GM10847 (cell line): ENCODE data around the gene TAF11L9.
"Not testable (repeated sequence)": the region's sequence is repeated elsewhere in the genome, so short reads cannot be mapped to it uniquely, and the experiment has no call there.

Source experiments
- POLR2A ChIP-seq: IDR thresholded peaks from 2 replicates; pipeline ENCODE4 v1.6.1; 2011; ENCODE audit not compliant: insufficient read length; ENCODE audit errors: extremely low read depth

Gene TAF11L9

GRCh38 chr5:17594255-17594654 lies at the start of gene TAF11L9:
Gene TAF11L9 (minus strand): TSS chr5:17594394.
- not testable (repeated sequence) for TF ChIP-seq POLR2A

GRCh38 chr5:17634160-17634559 lies 40.0 kb upstream of the TAF11L9 start, which contains the start of gene TAF11L14:
Gene TAF11L14 (plus strand): TSS chr5:17634460.
- no peak for TF ChIP-seq POLR2A

- not testable (repeated sequence) for TF ChIP-seq POLR2A
Observed at GRCh38 chr5:17631788-17632187, 37.6 kb upstream of the TAF11L9 start, which contains the start of gene TAF11L13. Gene TAF11L13 (plus strand): TSS chr5:17632088.

- TF ChIP-seq POLR2A, result no peak
Observed at GRCh38 chr5:17625686-17626085, 31.5 kb upstream of the TAF11L9 start.

- TF ChIP-seq POLR2A, result no peak
Observed at GRCh38 chr5:17620627-17621026, 26.4 kb upstream of the TAF11L9 start.

- no peak for TF ChIP-seq POLR2A
Observed at GRCh38 chr5:17619354-17619753, 25.2 kb upstream of the TAF11L9 start.

- no peak for TF ChIP-seq POLR2A
Observed at GRCh38 chr5:17614872-17615605, 20.8 kb upstream of the TAF11L9 start.

GRCh38 chr5:17610092-17610491 lies 15.9 kb upstream of the TAF11L9 start, which contains the start of gene TAF11L12:
Gene TAF11L12 (plus strand): TSS chr5:17610392.
- TF ChIP-seq POLR2A, result not testable (repeated sequence)

- no peak for TF ChIP-seq POLR2A
Observed at GRCh38 chr5:17604951-17605350, 10.8 kb upstream of the TAF11L9 start.

- TF ChIP-seq POLR2A, result not testable (repeated sequence)
Observed at GRCh38 chr5:17603880-17604279, 9.7 kb upstream of the TAF11L9 start, which contains the start of gene TAF11L11. Gene TAF11L11 (plus strand): TSS chr5:17604183.

- not testable (repeated sequence) for TF ChIP-seq POLR2A
Observed at GRCh38 chr5:17597728-17598127, 3.5 kb upstream of the TAF11L9 start, which contains the start of gene TAF11L10. Gene TAF11L10 (minus strand): TSS chr5:17597828.

- TF ChIP-seq POLR2A, result not testable (repeated sequence)
Observed at GRCh38 chr5:17590860-17591259, 3.3 kb downstream of the TAF11L9 start, which contains the start of gene TAF11L8. Gene TAF11L8 (minus strand): TSS chr5:17590960.

- TF ChIP-seq POLR2A, result not testable (repeated sequence)
Observed at GRCh38 chr5:17585658-17586057, 8.5 kb downstream of the TAF11L9 start, which contains the start of gene TAF11L7. Gene TAF11L7 (minus strand): TSS chr5:17585758.
